Kidney tubule cell (primary cell): ENCODE measurements around the gene DIAPH1.
"Not testable (repeated sequence)": the region's sequence is repeated elsewhere in the genome, so short reads cannot be mapped to it uniquely, and the experiment has no call there.

ENCODE experiments used
- DNase-seq: peaks from one replicate; pipeline ENCODE4 v3.0.0-alpha.2; 2018; ENCODE audit warnings: low spot score

Gene DIAPH1

GRCh38 chr5:141609921-141610320 lies 8.9 kb downstream of the DIAPH1 start:
- DNase-seq, result not testable (repeated sequence)

DNA sequence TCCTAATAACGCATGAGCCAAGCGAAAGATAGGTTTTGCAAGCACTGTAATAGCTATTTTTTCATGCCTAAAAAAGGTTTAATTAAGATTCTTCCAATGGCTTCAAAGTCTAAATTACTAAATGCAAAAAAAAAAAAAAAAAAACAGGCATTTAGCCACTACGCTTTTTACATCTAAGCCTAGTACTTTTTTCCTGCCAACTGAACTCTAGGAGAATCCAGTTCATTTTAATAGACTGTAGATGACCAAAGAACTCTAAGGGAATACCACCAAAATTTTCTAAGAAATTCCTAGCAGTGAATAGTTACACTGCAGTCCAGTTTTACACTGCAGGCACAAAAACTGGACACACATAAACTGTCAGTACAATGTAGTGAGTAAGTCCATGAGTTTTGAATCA lies 9.8 kb downstream of the DIAPH1 start:
- DNase-seq, result no peak

- DNase-seq, result peak; percentile 82
Observed at GRCh38 chr5:141608557-141608956, 10.2 kb downstream of the DIAPH1 start.

- no peak for DNase-seq
Observed at GRCh38 chr5:141608046-141608445, 10.8 kb downstream of the DIAPH1 start.

GRCh38 chr5:141605523-141606277 lies 13.1 kb downstream of the DIAPH1 start:
- DNase-seq, result no peak

GRCh38 chr5:141603923-141604717 lies 14.7 kb downstream of the DIAPH1 start:
- peak; percentile 96 for DNase-seq

DNA sequence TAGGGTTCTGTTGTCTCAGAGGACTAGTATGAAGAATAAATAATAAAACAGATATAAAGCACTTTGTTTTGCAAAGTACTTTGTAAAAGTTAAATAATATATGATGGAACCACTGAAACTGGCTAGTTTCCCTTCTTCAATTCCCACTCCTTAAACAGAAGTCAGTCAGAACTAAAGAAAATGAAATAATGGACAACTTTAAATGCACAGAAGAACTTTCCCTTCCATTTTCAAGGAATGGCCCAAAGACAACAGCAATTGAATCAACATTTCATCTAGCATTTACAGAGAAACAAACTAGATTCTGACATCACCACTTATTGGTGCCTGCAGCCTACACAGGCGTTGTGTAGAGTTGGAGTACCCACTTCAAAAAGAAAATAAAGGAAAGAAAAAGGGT lies 16.2 kb downstream of the DIAPH1 start:
- no peak for DNase-seq

- peak; percentile 77 for DNase-seq
Observed at GRCh38 chr5:141598391-141599345, 20.1 kb downstream of the DIAPH1 start.

DNA sequence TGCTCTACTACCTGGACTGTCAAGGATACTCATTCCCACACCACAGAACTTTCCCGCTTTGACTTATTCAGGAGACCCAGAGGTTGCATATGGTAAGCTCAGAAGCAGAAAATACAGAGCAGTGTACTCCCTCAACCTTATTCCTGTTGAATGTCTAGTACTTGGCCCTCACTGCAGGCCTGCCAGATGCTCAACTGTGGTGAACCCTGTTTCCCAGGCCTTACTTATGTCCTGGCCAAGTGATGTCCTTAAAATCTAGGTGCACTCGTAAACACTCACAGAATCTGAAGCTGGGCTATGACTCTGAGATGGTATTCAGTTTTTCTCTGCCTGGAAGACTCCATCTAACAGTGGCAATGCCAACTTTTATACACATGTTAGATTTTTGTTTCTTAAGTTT lies 21.0 kb downstream of the DIAPH1 start:
- DNase-seq, result no peak

GRCh38 chr5:141597394-141597793 lies 21.4 kb downstream of the DIAPH1 start:
- DNase-seq, result peak; percentile 35

GRCh38 chr5:141596867-141597266 lies 21.9 kb downstream of the DIAPH1 start:
- no peak for DNase-seq

DNA sequence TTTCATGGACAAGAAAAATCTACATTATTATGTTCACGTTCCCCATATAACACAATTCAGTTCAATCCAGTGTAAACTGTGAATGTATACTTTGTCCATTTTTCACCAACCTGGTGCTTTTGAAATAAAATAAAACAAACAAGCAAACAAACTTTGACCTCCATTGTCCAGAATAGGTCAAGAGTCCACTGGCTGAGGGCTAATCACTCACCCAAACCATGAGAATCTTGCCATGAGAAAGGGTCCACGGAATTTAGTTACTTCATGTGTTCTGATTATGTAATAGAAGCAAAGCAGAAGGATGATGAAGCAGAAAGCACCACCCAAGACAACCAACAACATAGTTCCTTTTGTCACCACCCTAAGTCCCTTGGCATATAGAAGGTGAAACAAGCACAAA lies 28.7 kb downstream of the DIAPH1 start:
- no peak for DNase-seq

DNA sequence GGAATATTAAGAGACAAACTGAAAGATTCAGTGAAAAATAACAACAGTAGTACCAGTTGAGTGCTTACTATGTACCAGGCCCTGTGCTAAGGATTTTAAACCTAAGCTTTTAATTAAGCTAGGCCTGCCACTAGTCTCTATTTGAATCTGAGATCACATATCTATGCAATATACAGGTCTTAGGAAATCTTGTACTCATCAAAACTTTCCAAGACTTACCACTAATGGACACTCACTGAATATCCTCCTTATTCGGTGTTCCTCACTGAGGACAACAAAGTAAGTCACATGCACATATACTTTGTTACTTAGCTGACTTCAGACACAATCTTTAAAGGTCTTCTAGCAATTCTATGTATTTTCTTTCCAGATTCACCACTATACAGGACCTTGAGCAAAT lies 32.6 kb downstream of the DIAPH1 start:
- DNase-seq, result no peak

- DNase-seq, result no peak
Observed at GRCh38 chr5:141585594-141585993, 33.2 kb downstream of the DIAPH1 start.

DNA sequence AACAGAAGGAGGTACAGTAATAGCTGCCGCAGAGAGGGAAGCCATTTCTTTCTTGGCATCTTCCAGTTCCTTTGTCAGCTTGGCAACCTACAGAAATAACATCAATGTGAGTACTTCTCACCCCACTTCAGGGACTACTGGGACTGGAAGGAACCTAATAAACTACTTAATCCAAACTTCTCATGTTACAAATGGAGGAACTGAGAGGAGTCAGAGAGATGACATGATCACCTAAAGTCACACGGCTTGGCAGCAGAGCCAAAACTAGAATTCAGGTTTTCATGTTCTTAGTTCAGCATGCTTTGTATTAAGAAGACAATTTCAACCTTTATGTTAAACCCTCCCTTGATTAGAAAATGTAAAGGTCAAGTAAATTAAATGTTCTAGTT lies 44.7 kb downstream of the DIAPH1 start:
- DNase-seq, result no peak

GRCh38 chr5:141573489-141574121 lies 45.2 kb downstream of the DIAPH1 start:
- no peak for DNase-seq

DNA sequence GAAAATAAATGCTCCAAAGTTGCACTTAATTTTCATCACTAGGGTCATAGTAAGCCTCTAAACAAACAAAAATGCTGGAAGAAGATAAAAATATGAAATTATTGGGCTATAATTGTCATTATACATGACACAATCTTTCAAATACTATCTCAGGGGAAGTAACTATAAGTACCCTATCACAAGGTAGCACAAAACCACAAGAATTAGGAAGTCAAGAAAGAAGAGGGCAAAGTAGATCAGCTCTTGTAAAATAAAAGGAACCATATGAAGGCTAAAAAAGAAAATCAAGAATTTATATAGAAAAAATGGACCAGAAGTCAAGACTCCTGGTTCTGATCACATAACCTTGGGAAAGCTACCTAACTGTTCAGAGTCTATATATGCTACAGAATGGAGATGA lies 48.1 kb downstream of the DIAPH1 start:
- no peak for DNase-seq

GRCh38 chr5:141567513-141568117 lies 51.2 kb downstream of the DIAPH1 start:
- peak; percentile 26 for DNase-seq

- peak; percentile 69 for DNase-seq
Observed at GRCh38 chr5:141565826-141566570, 52.8 kb downstream of the DIAPH1 start.

GRCh38 chr5:141564216-141564692 lies 54.5 kb downstream of the DIAPH1 start:
- DNase-seq, result peak; percentile 94
